ENCODE results near the gene IQGAP3.

DNA sequence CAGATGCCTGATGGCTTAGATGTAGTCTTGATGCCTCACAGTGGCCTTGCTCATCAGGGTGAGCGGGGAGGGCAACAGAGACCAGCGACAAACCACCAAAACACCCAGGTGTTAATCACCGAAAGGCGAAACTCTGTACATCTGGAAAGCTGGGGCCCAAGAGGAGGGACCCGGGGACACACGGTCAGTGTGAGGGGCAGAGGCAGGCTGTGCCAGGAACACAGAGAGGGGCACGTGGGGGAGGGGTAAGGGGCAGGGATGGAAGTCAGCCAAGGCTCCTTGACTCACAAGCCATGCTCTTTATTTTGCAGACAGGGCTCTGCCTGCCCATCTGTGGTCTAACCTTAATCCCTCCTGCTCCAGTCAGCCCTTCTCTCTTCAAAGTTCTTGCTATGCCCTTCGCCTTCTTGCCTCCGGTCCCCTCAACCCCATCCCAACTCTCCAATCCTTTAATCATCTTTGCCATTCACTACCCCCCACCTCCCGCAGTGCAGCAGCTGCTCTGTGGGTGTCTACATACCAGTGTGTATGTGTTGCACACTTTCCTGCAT, 76.1 kb downstream of the IQGAP3 start:
- TF ChIP-seq MXI1 (IDR thresholded peaks at IDR 0.05; ENCODE audit: borderline replicate concordance, low read depth, low read length) (no peak), CTCF (conservative IDR thresholded peaks at IDR 0.05; ENCODE audit: low read depth, low read length) (no peak), SMC3 (IDR thresholded peaks at IDR 0.05; ENCODE audit: low read depth, low read length) (no peak), NFE2L2 (IDR thresholded peaks at IDR 0.05; ENCODE audit: low read depth, low read length) (no peak), CEBPB (IDR thresholded peaks at IDR 0.05; ENCODE audit: low read depth, low read length) (no peak), RAD21 (IDR thresholded peaks at IDR 0.05; ENCODE audit: low read length) (no peak), POLR2A (IDR thresholded peaks at IDR 0.05; ENCODE audit: low read depth, low read length) (no peak), BHLHE40 (IDR thresholded peaks at IDR 0.05; ENCODE audit: low read depth, low read length) (no peak), RFX5 (IDR thresholded peaks at IDR 0.05; ENCODE audit: low read depth, low read length) (no peak), FOS (IDR thresholded peaks at IDR 0.05; ENCODE audit: low read depth, low read length) (no peak), RCOR1 (IDR thresholded peaks at IDR 0.05; ENCODE audit: insufficient replicate concordance, low read length) (no peak), USF2 (IDR thresholded peaks at IDR 0.05; ENCODE audit: low read depth, low read length) (no peak), CHD1 (IDR thresholded peaks at IDR 0.05; ENCODE audit: low read depth, low read length) (no peak)
- TF ChIP-seq, protein P1, sequence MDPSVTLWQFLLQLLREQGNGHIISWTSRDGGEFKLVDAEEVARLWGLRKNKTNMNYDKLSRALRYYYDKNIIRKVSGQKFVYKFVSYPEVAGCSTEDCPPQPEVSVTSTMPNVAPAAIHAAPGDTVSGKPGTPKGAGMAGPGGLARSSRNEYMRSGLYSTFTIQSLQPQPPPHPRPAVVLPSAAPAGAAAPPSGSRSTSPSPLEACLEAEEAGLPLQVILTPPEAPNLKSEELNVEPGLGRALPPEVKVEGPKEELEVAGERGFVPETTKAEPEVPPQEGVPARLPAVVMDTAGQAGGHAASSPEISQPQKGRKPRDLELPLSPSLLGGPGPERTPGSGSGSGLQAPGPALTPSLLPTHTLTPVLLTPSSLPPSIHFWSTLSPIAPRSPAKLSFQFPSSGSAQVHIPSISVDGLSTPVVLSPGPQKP (IDR thresholded peaks at IDR 0.05; ENCODE audit: borderline replicate concordance, low read depth, low read length): no peak
